Measurements from ENCODE around the gene SCN11A. TPM values are rescaled to one million over a fixed set of nuclear protein-coding genes. Genes with fewer than 3 reads are reported as not detected.
"Not testable (repeated sequence)": the region's sequence is repeated elsewhere in the genome, so short reads cannot be mapped to it uniquely, and the experiment has no call there.

The SCN11A gene
- total RNA-seq, 4 donors from 2014 or later: 0.12 to 1.8 TPM; not detected in 2

- no peaks in the 10 kb centered on the region for H3K4me1 ChIP-seq
- H3K9me3 ChIP-seq: no peaks in the 10 kb centered on the region
- H3K4me3 ChIP-seq: no peak overlapping the region
- H3K36me3 ChIP-seq: no peaks in the 10 kb centered on the region
- H3K27me3 ChIP-seq: no peaks in the 10 kb centered on the region
- intact Hi-C loops (cut with DNase I; ENCODE audit: low total_unique reads): no loop called here
- H3K27ac ChIP-seq: no peak overlapping the region
- TF ChIP-seq POLR2A (IDR thresholded peaks at IDR 0.05): no peak
- TF ChIP-seq, protein P1, sequence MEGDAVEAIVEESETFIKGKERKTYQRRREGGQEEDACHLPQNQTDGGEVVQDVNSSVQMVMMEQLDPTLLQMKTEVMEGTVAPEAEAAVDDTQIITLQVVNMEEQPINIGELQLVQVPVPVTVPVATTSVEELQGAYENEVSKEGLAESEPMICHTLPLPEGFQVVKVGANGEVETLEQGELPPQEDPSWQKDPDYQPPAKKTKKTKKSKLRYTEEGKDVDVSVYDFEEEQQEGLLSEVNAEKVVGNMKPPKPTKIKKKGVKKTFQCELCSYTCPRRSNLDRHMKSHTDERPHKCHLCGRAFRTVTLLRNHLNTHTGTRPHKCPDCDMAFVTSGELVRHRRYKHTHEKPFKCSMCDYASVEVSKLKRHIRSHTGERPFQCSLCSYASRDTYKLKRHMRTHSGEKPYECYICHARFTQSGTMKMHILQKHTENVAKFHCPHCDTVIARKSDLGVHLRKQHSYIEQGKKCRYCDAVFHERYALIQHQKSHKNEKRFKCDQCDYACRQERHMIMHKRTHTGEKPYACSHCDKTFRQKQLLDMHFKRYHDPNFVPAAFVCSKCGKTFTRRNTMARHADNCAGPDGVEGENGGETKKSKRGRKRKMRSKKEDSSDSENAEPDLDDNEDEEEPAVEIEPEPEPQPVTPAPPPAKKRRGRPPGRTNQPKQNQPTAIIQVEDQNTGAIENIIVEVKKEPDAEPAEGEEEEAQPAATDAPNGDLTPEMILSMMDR (IDR thresholded peaks at IDR 0.05): no peak
- no peak for DNase-seq
These were observed 15.5 kb upstream of the SCN11A start for GRCh38 chr3:39067286-39067685.

DNA sequence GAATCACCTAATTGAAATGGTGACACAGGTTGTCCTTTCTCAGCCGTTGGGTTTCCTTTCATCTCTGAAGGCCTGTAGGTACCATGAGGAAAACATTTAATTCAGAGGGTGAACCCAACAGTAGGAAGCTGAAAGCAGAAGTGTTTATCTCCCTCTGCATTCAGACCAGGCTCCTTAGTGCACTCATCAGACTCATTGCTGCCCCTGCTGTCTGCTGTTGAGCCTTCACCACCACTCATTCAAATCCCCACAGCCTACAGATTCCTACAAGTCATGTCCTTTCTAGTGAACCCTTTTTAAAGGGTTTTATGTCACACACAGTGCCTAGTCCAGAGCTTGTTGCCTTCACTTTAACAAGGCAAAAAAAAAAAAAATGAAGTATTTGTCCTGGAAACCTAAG, 13.5 kb upstream of the SCN11A start:
- Histone ChIP-seq H3K4me3 (no peak overlapping the region), H3K27me3 (no peaks in the 10 kb centered on the region), H3K4me1 (no peaks in the 10 kb centered on the region), H3K27ac (no peak overlapping the region), H3K36me3 (no peaks in the 10 kb centered on the region), H3K9me3 (no peaks in the 10 kb centered on the region)
- intact Hi-C loops (cut with DNase I; ENCODE audit: low total_unique reads): no loop called here
- TF ChIP-seq, protein P1 (IDR thresholded peaks at IDR 0.05): peak in 1 of 4 experiments; percentile 17
- TF ChIP-seq POLR2A (IDR thresholded peaks at IDR 0.05): no peak
- DNase-seq: no peak

DNA sequence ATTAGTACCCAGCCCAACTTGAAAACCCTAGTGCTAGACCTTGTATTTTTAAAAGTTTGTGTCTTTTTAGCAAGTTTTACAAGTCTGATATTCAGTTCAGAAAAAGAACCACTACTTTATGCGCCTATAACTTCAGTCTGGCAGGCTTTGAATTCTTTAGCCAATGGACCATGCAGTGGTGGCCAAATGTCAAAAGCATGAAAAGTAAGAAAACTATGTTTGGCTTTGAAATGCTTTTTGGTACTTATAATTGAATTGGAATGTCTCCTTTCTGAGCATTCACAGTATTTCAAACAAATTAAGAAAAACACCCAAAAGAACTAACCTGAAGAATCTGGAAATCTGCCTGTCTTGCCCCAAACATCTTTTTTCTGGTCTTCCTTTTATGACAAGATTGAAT, 12.9 kb upstream of the SCN11A start:
- no peaks in the 10 kb centered on the region for H3K4me1 ChIP-seq
- no peaks in the 10 kb centered on the region for H3K36me3 ChIP-seq
- intact Hi-C loops (cut with DNase I; ENCODE audit: low total_unique reads): no loop called here
- TF ChIP-seq, protein P1 (IDR thresholded peaks at IDR 0.05): no peak
- no peak for TF ChIP-seq POLR2A (IDR thresholded peaks at IDR 0.05)
- no peak overlapping the region for H3K27ac ChIP-seq
- no peak for DNase-seq
- no peak overlapping the region for H3K4me3 ChIP-seq
- no peaks in the 10 kb centered on the region for H3K27me3 ChIP-seq
- H3K9me3 ChIP-seq: no peaks in the 10 kb centered on the region

DNA sequence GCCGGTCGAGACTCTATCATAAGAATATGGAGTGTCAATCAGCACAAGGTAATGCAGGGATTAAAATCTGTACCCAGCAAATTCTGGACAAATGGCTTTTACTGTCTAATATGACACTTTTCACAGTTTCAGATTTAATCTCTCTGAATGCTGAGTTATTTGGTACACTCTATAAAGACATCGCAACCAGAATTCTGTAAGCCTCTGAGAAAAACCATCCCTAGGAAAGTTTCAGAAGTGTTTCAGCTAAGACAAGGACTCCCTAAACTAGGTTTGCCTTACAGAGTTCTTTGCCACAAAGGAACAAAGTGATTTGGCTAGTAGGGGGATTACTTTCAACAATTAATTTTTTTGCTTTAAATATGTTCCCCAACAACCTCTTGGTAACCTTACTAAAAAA, 11.4 kb upstream of the SCN11A start:
- H3K36me3 ChIP-seq: no peaks in the 10 kb centered on the region
- TF ChIP-seq, protein P1 (IDR thresholded peaks at IDR 0.05): no peak
- no peak for TF ChIP-seq POLR2A (IDR thresholded peaks at IDR 0.05)
- no peaks in the 10 kb centered on the region for H3K9me3 ChIP-seq
- intact Hi-C loops (cut with DNase I; ENCODE audit: low total_unique reads): no loop called here
- no peaks in the 10 kb centered on the region for H3K27me3 ChIP-seq
- DNase-seq: no peak
- peaks cover 0 to 5% of the 10 kb centered on the region in 2 donors for H3K4me1 ChIP-seq
- H3K27ac ChIP-seq: no peak overlapping the region
- no peak overlapping the region for H3K4me3 ChIP-seq

DNA sequence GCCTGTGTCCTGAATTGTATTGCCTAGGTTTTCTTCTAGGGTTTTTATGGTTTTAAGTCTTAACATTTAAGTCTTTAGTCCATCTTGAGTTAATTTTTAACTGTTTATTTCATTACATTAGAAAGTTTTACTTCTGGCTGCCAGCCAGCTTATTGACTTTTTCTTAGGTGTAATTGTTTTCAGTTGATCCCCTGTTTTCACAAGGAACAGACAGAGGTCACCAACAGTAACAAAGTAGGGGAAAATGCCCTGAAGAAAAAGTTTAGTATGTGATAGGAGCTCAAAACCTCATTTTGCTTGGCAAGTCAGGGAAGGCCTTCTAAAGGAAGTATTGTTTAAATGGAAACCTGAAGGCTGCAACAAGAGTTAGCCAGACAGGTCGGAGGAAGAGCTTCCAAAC, 10.4 kb upstream of the SCN11A start:
- intact Hi-C loops (cut with DNase I; ENCODE audit: low total_unique reads): no loop called here

DNA sequence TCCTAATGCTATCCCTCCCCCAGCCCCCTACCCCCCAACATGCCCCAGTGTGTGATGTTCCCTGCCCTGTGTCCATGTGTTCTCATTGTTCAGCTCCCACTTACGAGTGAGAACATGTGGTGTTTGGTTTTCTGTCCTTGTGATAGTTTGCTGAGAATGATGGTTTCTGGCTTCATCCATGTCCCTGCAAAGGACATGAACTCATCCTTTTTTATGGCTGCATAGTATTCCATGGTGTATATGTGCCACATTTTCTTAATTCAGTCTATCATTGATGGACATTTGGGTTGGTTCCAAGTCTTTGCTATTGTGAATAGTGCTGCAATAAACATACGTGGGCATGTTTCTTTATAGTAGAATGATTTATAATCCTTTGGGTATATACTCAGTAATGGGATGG, 9.5 kb upstream of the SCN11A start:
- H3K27ac ChIP-seq; H3K4me1 ChIP-seq; H3K4me3 ChIP-seq; H3K27me3 ChIP-seq; H3K9me3 ChIP-seq; H3K36me3 ChIP-seq; intact Hi-C loops (cut with DNase I; ENCODE audit: low total_unique reads); DNase-seq: not testable (repeated sequence)

More for the DNA sequence above, 10.4 kb upstream of the SCN11A start:
- DNase-seq: no peak
- Histone ChIP-seq H3K4me3 (no peak overlapping the region), H3K9me3 (no peaks in the 10 kb centered on the region), H3K27me3 (no peaks in the 10 kb centered on the region), H3K27ac (no peak overlapping the region), H3K4me1 (peaks cover 0 to 5% of the 10 kb centered on the region in 2 donors), H3K36me3 (no peaks in the 10 kb centered on the region)
- TF ChIP-seq, protein P1 (IDR thresholded peaks at IDR 0.05): no peak
- no peak for TF ChIP-seq POLR2A (IDR thresholded peaks at IDR 0.05)

Data from uterus (tissue), 4 donors.